GM21367 (cell line): Measurements from ENCODE around the gene TMEM252.

Source experiments
- ATAC-seq: cut with Tn5 transposase; IDR thresholded peaks from one replicate; pipeline ENCODE4 v1.9.1; 2021; ENCODE audit not compliant: unreplicated experiment

TMEM252 gene, protein sequence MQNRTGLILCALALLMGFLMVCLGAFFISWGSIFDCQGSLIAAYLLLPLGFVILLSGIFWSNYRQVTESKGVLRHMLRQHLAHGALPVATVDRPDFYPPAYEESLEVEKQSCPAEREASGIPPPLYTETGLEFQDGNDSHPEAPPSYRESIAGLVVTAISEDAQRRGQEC

DNA sequence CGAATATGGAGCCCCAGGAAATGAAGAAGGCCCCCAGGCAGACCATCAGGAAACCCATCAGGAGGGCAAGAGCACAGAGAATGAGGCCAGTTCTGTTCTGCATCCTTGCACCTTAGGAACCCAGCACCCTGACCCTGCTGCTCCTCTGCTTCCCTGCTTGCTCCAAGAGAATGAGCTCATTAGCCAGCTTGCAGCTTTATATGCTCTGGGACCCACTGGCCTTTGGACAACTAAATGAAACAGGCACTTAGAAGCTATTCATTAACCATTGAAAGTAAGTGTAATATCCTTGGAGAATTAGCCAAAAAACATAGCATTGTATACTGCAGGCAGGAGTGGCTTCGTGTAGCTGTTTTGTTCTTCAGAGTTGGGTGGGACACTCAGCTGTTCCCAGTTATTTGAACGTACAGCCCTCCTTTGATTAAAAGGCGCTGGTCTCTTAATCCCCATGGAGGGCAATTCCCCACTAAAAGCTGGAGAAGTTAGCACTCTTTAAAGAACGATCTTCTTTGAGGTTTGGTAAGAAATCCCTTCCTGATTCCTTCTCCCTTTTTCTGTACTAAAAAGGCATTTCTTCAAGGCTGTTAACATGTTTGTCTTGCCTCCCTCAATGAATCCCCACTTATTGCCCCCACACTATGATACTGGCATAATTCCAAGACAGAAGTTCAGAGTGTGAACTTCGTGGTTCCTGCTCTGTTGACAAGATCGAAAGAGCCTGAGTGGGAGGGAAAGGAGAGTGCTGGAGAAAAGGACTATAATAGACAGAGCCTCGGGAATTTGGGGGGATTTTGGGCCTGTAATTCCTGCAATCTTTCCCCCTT lies at the start of gene TMEM252:
Gene TMEM252 (minus strand): TSS at position 172 of the 824 bp plus-strand sequence. CDS start 69 bp downstream, at position 103.
- no peak for ATAC-seq

DNA sequence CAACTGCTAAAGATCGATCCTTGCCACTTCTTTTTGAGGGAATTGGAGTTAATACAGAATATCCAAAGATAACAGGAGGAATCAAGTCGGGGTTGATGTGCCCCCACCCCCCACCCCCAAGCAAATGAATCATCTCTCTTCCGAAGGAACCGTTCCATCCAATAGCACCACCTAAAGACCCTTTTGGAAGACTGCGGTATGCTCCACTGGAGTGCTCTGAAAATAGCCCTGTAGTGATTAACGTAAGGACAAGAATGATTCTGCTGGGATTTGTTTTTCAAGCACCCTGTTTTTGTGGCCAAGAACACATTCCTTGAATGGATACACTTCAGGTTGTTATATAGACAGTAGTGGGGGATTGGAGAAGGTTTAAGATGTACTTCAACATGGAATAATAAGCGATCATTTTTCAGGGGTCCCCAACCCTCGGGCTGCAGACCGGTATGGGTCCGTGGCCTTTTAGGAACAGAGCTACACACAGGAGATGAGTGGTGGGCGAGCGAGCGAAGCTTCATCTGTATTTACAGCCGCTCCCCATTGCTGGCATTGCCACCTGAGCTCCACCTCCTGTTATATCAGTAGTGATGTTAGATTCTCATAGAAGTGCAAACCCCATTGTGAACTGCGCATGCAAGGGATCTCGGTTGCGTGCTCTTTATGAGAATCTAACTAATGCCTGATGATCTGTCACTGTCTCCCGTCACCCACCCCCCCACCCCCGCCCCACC lies 44.5 kb upstream of the TMEM252 start:
- ATAC-seq, result no peak

DNA sequence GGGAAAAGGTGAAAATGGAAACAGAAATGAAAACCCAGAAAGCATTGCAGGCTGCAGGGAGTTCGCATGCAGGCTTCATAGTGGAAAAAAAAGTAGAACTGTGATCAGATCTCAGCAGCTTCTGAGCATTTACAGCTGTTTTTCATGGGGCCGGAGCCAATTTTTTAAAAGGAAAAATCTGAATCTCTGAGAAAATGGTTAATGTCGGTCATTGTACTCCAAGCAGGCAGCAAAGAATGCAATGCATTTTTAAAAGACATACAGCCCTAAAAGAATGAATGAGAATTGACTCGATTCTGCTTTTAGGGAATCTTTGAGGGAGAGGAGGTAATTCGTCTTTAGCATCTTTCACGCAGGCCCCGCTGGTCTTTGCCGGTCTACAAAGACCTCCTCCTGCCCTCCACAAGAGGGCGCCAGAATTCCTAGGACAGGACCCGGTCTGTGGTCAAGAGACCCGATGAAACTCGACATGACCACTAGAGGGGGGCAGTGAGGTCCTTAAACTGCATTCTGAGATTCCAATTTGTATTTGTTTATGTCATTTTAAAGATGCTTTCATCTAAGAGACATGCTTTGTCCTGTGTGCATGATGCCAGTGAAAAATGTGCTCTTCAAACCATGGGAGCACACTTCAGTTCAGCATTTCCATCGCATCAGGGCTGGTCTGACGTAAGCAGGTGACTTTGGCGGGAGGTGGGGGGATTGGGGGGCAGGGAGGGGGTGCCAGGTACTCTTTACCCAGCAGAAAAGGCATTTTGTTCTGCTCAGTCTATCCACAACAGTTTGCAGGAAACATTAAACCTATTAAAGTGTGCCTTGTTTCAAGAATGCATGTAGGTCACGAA lies 43.7 kb upstream of the TMEM252 start:
- peak; percentile 83 for ATAC-seq

DNA sequence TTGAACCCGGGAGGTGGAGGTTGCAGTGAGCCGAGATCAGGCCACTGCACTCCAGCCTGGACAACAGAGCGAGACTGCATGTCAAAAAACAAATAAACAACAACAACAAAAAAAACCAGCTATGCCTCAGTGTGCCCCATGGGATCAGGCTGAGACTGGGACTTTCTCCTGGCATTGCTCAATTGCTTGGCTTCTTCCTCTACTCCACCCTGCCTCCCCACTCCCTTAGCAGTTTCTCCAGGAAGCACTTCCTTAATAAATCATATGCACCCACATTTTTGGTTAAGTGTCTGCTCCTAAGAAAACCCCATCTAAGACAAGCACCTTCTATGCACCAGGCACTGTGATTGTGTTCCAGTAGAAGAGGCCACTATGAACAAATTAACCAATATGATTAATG lies 41.0 kb upstream of the TMEM252 start:
- ATAC-seq, result no peak

DNA sequence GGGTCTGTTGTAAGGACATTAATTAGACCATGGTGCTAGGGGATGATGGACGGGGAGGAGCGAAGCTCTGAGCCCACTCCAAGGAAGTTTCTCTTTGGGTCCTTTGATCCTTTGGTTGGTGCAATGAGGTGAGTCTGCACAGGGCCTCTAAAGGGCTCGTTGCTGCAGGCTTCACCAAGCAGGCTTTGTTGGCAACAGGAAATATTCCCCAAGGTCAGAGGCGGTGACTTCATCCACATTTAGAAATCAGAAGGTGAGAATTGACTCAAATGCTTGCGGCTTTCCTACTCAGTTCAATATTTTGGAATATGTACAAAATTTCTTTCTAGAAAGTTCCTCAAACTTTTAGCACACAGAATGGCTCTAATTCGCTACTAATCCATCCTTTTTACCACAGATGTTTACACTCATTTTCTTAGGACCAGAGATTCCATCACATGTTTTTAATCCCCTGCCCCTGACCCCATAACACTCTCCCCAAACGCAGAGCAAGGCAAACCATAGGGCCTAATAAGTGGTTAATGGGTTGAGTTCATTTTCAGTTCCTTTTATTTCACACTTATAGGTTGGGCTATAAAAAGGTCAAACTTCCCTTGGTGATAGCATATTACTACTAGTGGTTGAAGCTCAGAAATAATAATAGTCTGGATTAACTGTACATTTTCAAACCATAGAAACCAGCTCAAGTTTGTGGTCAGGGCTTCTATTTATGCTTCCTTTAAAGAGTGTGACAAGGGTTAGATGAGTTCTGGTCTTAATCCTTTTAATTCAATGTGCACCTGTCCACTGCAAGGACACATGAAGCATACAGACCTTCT lies 37.3 kb upstream of the TMEM252 start:
- ATAC-seq, result peak; percentile 80

DNA sequence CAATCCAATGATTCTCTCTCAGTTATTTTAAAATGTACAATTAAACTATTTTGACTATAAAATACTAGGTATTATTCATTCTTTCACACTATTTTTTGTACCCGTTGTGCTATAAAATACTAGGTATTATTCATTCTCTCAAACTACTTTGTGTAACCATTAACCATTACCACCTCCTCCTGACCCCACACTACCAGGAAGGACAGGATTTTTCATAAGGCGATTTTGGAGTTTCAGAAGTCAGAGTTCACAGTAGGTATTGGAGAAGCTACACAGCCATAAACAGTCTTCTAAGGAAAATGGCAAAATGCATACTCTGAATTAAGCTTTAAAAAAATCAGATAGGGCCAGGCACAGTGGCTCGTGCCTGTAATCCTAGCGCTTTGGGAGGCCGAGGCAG lies 35.1 kb upstream of the TMEM252 start:
- no peak for ATAC-seq

DNA sequence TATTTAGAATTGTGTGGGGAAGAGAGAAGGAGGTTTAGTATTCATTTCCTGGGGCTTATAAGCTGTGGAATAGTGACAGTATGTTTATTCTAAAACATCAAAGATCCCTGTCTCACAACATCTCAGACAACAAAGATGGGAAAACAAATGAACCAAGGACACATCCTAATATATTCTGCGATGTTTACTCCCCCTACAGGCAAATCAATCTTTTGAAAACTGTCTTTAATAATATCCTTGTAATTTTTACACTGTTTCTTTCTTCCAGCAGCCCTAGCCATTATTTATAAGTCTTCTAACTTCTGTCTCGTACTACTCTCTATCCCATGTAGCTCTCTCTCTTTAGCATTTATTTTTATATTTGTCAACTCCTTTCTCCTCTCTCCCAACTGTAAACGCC lies 33.5 kb upstream of the TMEM252 start:
- no peak for ATAC-seq

DNA sequence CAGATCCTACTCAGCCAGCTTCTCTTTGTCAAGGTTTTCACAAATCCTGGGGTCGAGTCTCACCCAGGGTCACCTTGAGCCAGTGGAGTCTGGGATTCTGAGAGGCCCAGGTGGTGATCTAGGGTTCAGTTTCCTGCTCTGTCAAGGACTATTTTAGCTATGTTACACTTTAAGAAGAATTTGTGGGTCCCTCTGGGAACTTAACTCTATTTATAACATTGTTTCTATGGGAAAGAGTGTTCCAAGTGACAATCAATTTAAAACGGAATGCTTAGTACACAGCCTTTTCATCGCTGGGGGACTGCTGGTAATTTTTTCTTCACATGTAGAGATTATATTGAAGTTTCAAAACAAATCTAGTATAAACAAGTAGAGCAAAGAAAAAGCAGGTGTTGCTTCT lies 26.9 kb upstream of the TMEM252 start:
- ATAC-seq, result no peak

DNA sequence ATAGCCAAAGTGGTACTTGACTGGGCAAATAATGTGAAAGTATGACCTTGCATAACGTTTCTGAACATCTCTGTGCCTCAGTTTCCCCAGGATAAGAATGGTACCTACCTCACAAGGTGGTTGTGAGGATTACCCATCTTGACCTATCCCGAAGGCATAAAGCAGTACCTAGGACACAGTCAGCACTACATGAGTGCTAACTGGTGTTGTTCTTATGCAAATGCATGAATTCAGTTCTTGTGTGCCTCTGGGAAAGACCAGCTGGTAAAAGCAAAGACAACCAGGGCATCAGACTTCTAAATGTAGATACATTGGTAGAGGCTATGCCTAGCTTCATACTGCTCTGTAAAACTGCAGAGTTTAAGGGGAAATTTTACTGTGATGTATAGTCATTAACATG lies 21.8 kb upstream of the TMEM252 start:
- ATAC-seq, result no peak

DNA sequence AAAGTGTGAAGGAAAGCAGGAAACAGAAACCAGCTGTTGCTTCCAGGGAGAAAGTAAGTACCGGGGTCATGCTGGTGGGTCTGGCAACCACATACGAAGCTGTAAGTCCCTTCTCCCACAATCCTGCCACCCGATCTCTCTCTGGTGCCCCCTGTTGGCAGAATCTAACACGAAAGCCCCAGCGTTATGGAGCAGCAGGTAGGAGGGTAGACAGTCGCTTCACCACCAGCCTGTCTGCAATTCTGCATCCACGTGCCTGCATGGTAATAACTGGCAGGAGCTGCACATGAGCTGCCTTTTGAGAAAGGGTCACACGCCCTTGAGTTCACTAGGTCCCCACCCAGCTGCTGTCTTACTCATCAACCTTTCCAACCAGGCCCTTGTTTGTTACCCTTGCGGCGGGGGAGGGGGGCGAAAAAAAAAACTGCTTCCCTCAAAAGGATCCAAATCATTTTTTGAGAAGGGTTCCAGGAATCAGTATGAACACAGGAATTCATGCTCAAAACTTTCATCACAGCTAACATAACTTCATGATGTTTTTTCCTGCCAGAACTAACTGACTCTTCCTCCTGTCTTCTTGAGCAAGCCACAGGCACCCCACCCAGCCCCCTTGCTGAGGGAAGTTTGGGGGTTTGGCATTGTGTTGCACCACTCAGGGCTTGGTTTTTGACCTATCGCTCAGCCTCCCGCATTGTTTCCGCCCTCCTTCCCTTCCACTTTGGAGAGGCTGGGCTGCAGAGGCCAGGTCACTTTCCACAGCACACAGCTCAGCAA lies 19.6 kb upstream of the TMEM252 start:
- peak; percentile 62 for ATAC-seq

DNA sequence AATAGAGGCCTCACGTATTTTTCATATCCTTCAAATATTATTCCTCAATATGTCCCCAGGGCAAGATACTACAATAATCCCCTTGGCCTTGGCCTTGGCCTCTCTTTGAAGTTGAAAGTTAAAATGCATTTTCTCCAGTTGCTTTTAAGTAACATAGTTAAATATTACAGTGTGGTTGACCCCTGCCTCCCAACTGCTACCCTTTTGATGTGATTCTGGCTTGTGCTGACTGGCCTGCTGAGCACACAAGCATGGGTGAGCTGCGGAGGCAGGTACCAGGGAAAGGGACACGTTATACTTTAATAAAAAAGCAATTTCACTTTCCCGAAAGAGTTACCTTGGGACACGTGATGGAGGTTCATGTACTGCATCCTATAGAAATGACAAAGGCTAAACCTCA lies 17.9 kb upstream of the TMEM252 start:
- no peak for ATAC-seq

DNA sequence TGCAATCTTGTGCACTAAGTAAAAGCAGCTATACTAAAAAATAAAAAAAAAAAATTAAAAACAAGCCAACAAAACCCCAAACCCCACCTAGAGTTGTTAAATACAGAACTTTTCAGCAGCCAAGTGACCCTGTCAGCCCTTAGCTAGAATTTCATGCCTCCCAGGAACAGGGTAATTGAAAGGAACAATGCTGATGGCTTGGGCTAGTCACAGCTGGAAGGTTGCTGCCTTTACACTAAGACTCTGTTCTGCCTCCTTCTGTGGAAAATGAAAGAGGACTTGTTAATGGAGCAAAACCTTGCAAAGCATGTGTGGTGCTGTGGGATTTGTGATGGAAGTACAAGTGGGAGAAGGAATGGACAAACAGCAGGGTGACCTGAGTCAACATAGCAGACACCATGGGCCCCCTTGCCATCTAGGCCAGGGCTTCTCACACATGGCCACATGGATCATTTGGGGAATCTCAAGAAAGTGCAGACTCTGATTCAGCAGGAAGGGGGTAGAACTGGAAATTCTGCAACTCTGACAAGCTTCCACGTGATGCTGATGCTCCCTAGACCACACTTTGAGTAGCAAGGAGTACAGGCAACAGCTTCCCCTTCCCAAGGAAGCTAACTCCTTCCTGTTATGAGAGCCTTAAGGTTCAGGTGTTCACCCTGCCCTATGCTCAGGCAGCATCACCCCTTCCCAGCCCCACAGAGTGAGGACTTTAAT lies 14.9 kb upstream of the TMEM252 start:
- ATAC-seq, result no peak

DNA sequence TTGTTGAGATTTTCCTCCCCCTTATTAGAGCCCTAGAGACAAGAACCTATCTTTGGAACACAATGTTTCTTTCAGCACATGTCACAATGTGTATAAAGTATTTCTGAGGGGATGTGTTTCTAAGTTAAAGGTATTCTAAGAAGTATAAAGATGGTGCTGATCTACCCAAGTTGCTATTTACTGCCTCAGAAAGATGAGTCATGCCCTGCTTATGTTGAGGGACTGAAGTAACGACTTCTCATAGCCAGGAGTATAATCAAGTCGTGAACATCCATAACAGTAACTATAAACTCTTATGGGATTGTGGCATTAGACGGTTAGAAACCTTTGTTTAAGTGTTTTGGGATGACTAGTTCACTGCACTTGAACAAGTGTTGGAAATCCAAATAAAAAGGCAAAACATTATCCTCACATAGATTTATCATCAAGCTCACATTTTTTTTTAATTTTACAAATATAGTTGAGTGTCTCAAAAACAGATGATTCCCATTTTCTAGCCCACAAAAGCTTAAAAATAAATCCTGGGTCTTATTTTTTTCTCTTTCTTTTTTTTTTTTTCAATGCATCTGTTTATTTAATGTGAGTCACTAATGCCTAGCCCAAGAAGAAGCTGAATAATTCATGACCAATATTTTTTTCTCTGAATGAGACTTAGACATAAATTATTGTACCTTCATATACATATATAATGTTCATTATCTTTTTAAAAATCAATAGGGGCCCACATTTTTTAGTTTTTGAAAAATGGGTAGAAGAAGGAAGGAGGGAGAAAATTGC lies 12.2 kb upstream of the TMEM252 start:
- ATAC-seq, result no peak

DNA sequence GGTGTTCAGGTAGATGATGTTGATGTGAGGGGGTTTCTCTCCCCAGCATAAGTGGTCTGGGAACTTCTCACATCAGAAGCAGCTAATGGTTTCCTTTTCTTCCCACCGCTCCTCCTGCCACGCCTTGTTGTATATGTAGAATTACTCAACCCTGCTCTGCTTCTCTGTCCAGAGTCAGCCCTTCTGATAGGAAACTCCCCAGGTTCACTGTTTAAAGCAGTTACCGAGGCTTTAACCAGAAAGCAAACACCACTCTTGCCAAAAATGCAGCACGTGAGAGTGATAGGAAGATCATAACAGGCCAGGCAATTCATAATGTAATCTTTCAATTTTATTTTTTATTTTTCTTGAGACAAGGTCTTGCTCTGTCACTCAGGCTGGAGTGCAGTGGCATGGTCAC lies 10.5 kb upstream of the TMEM252 start:
- no peak for ATAC-seq

DNA sequence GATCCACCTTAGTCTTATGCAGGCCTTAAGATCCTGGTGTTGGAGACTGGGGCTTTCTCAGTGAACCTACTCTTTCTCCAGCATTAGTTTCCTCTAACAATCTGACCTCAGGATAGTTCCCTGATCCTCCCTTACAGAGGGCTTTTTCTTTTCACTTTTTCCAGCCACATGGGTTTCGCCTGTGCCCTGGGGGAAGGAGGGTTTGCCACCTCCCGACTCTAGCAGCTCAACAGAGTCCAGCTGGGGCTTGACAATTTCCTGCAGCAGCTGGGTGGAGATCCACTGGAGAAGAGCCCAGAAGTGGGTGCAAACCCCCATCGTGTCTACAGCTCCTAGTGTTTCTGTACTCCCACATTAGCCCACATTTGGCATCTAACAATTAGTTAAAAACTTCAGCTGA lies 7.6 kb upstream of the TMEM252 start:
- ATAC-seq, result no peak

DNA sequence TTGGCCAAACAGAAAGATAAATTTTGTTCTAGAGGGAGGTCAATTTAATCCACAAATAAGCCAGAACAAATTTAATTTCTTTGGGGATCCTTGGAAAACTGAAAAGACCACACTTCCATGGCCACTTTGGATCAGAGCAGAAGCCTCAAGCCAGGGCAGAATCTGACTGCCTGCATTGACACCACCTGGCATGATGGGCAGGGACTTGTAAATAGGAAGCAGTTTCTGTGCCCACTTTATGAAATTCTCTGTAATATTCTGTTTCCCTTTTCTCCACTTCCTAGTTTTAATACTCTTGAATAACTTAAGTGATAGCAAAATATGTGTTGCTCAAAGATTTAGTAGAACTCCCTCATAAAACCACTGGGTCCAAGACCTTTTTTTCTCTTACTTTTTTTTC lies 6.7 kb upstream of the TMEM252 start:
- ATAC-seq, result no peak

DNA sequence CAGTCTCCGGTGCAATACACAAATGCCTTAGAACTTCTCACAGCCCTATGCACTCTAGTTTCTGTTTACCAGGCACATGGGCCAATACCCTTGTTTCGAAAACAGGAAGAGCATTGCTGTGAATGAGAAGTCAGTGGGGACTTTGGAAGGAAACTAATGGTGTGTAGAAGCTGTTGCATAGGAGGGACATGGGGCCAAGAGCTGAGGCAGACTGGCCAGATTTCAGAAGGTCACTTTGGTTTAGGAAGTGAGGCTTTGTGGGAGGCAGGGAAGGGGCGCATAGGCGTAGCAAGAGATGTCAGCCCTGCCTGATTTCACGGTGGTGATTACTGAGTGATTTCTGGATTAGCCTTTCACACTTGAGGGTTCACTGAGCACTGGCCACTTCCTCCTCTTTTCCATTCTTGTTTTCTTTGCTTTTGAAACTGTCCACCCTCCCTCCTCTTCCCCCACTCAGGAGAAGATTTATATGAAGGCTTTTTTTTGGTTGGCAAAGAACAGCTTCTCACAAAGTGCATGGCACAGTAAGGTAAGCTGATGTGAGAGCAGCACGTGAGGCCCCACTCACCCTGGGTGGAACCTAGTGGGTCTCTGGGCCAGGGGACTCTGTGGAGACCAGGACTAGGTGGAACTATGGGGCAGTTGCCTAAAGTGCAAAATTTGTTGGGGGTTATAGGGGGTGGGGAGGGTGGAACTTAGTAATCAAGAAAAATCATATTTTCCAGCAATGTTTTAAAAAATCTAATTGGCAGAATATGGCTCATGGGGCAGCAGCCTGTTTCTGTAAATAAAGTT lies 6.1 kb upstream of the TMEM252 start:
- peak; percentile 77 for ATAC-seq
